Measurements from ENCODE around the gene NTRK2. TPM values are rescaled to one million over a fixed set of nuclear protein-coding genes. Genes with fewer than 3 reads are reported as not detected.

NTRK2 gene
- total RNA-seq, 2 experiments from 2014 or later, result 0.06 TPM; not detected in 1

GRCh38 chr9:84998639-84999038 is 329.1 kb downstream of the NTRK2 start:
- Histone ChIP-seq H4K20me1 (ENCODE audit: insufficient read depth, low read length) (no peaks in the 10 kb centered on the region), H3K9me3 (ENCODE audit: low read length) (no peaks in the 10 kb centered on the region), H2AFZ (ENCODE audit: low read length) (no peak overlapping the region), H3K36me3 (ENCODE audit: insufficient read depth, low read length) (no peaks in the 10 kb centered on the region), H3K4me2 (ENCODE audit: low read length) (no peak overlapping the region), H3K9me2 (ENCODE audit: insufficient read depth, low read length) (no peaks in the 10 kb centered on the region), H3K4me3 (ENCODE audit: low read depth, low read length, poor library complexity, severe bottlenecking) (no peak overlapping the region), H3K4me1 (ENCODE audit: insufficient read depth, low read length, poor library complexity, severe bottlenecking) (no peaks in the 10 kb centered on the region), H3K79me2 (ENCODE audit: insufficient read depth, low read depth, low read length) (no peaks in the 10 kb centered on the region), H3K27ac (ENCODE audit: low read depth, low read length, poor library complexity, severe bottlenecking) (no peak overlapping the region)
- no peak for TF ChIP-seq EZH2phosphoT487 (IDR thresholded peaks at IDR 0.05; ENCODE audit: borderline replicate concordance, low read depth, low read length)
- no peak for TF ChIP-seq CTCF (conservative IDR thresholded peaks at IDR 0.05; ENCODE audit: low read length)
- ChIA-PET CTCF (ENCODE audit: unreplicated experiment) (no interaction called here), POLR2A (no interaction called here)
- intact Hi-C loops (cut with micrococcal nuclease; ENCODE audit: unreplicated experiment), result no loop called here
- no peak for DNase-seq (ENCODE audit: low spot score)
- no TSS peak for BruUV-seq (replicated peaks)

- BruUV-seq (replicated peaks), result no TSS peak
- no peak for DNase-seq (ENCODE audit: low spot score)
- Histone ChIP-seq H3K36me3 (ENCODE audit: insufficient read depth, low read length) (no peaks in the 10 kb centered on the region), H3K9me2 (ENCODE audit: insufficient read depth, low read length) (no peaks in the 10 kb centered on the region), H3K4me3 (ENCODE audit: low read depth, low read length, poor library complexity, severe bottlenecking) (no peak overlapping the region), H3K9me3 (ENCODE audit: low read length) (no peaks in the 10 kb centered on the region), H3K27ac (ENCODE audit: low read depth, low read length, poor library complexity, severe bottlenecking) (no peak overlapping the region), H4K20me1 (ENCODE audit: insufficient read depth, low read length) (no peaks in the 10 kb centered on the region), H3K4me1 (ENCODE audit: insufficient read depth, low read length, poor library complexity, severe bottlenecking) (no peaks in the 10 kb centered on the region), H2AFZ (ENCODE audit: low read length) (no peak overlapping the region), H3K79me2 (ENCODE audit: insufficient read depth, low read depth, low read length) (no peaks in the 10 kb centered on the region), H3K4me2 (ENCODE audit: low read length) (no peak overlapping the region)
- intact Hi-C loops (cut with micrococcal nuclease; ENCODE audit: unreplicated experiment), result no loop called here
- ChIA-PET CTCF (ENCODE audit: unreplicated experiment) (no interaction called here), POLR2A (no interaction called here)
- TF ChIP-seq CTCF (conservative IDR thresholded peaks at IDR 0.05; ENCODE audit: low read length) (no peak), EZH2phosphoT487 (IDR thresholded peaks at IDR 0.05; ENCODE audit: borderline replicate concordance, low read depth, low read length) (no peak)
Measured at GRCh38 chr9:84999788-85000187, 330.3 kb downstream of the NTRK2 start.

GRCh38 chr9:85001925-85002324 is 332.4 kb downstream of the NTRK2 start:
- Histone ChIP-seq H3K4me1 (ENCODE audit: insufficient read depth, low read length, poor library complexity, severe bottlenecking) (no peaks in the 10 kb centered on the region), H3K4me2 (ENCODE audit: low read length) (no peak overlapping the region), H3K4me3 (ENCODE audit: low read depth, low read length, poor library complexity, severe bottlenecking) (no peak overlapping the region), H4K20me1 (ENCODE audit: insufficient read depth, low read length) (no peaks in the 10 kb centered on the region), H3K9me3 (ENCODE audit: low read length) (no peaks in the 10 kb centered on the region), H3K27ac (ENCODE audit: low read depth, low read length, poor library complexity, severe bottlenecking) (no peak overlapping the region), H3K79me2 (ENCODE audit: insufficient read depth, low read depth, low read length) (no peaks in the 10 kb centered on the region), H3K36me3 (ENCODE audit: insufficient read depth, low read length) (no peaks in the 10 kb centered on the region), H3K9me2 (ENCODE audit: insufficient read depth, low read length) (no peaks in the 10 kb centered on the region), H2AFZ (ENCODE audit: low read length) (no peak overlapping the region)
- BruUV-seq (replicated peaks), result no TSS peak
- POLR2A ChIA-PET, result no interaction called here
- intact Hi-C loops (cut with micrococcal nuclease; ENCODE audit: unreplicated experiment), result no loop called here
- CTCF ChIA-PET (ENCODE audit: unreplicated experiment), result no interaction called here
- no peak for TF ChIP-seq EZH2phosphoT487 (IDR thresholded peaks at IDR 0.05; ENCODE audit: borderline replicate concordance, low read depth, low read length)
- no peak for TF ChIP-seq CTCF (conservative IDR thresholded peaks at IDR 0.05; ENCODE audit: low read length)
- DNase-seq (ENCODE audit: low spot score), result no peak

Measured in OCI-LY7 (cell line).